ENCODE results near the gene HEPACAM2.

GRCh38 chr7:93212881-93213280 is 13.4 kb downstream of the HEPACAM2 start:
- TF ChIP-seq CTCF (IDR thresholded peaks at IDR 0.05) (no peak), POLR2A (IDR thresholded peaks at IDR 0.05) (no peak)
